DMS79 treated with DMSO at 0.1 percent for 48 hours (cell line): ENCODE measurements around the gene STAG1.
"Not testable (repeated sequence)": the region's sequence is repeated elsewhere in the genome, so short reads cannot be mapped to it uniquely, and the experiment has no call there.

Experiments used
- DNase-seq: peaks from one replicate; lab custom pipeline; 2025; lab: John Stamatoyannopoulos, UW

Gene STAG1

GRCh38 chr3:136745916-136746315, 6.3 kb downstream of the STAG1 start:
- DNase-seq = no peak

GRCh38 chr3:136741063-136741462, 11.1 kb downstream of the STAG1 start:
- DNase-seq = no peak

DNA sequence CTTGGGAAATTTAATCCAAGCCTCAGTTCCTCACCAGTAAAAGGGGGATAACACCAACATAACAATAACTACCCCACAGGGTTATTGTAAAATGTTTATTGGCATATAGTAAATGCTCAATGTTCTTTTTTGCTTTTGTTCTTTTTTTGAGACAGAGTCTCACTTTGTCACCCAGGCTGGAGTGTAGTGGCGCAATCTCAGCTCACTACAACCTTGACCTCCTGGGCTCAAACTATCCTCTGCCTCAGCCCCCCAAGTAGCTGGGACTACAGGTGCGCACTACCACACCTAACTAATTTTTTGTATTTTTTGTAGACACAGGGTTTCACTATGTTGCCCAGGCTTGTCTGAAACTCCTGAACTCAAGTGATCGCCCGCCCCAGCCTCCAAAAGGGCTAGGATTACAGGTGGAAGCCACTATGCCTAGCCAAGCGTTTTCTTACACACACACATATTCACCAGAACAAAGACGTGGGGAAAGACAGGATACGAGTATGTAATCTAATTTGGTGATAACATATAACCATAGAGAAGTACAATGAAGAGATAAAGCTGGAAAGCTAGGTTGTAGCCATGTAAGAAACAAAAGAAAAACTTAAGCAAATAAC, 11.7 kb downstream of the STAG1 start:
- DNase-seq = no peak

DNA sequence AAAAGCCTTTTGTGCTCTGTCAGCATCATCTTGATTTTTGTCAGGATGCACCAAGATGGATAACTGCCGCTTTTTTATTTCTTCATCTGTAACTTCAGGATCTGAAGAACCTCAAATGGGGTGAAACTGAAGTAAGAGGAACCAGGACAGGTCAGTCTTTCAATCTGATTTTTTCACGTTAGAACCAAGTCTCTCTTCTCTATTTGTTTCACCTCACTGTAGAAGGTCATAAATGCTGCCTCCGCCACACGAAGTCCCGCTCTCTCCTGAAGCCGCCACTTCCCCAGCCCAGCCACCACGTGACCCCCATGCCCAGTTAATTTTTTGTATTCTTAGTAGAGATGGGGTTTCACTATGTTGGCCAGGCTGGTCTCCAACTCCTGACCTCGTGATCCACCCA, 15.2 kb downstream of the STAG1 start:
- not testable (repeated sequence) for DNase-seq

DNA sequence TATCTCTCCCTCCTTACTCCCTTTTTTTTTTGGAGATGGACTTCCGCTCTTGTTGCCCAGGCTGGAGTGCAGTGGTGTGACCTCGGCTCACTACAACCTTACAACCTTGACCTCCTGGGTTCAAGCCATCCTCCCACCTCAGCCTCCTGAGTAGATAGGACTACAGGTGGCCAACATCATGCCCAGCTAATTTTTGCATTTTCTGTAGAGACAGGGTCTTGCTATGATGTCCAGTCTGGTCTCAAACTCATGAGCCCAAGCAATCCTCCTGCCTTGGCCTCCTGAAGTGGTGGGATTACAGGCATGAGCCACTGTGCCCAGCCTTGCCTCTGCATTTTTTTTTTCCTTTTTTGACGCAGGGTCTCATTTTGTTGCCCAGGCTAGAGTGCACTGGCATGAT, 17.1 kb downstream of the STAG1 start:
- no peak for DNase-seq

DNA sequence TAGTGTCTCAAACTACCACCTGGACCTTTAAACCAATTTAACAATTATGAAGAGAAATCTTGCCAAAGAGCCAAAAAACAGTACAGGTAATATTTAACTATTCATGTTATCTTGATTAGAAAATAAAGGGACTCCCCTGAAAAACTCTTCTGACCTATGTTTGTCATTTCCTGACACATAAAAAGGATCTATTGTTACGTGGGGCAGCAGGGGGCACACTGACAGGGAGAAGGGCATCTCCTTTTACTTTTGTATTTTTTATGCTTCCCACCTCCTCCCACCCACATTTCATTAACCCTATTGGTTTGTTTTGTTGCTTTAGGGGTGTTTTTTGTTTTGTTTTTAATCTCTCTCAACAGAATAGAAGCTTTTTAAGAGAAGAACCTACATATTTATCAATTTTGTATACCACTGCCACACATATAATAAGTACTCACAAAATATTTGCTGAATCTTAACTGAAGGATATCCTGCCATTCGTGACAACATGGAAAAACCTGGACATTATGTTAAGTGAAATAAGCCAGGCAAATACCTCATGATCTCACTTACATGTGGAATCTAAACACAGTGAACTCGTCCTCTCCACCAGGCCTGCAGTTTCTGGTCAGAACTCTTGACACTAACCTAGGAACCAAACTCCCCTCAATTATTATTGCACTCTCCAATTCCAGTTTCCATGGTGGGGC, 17.7 kb downstream of the STAG1 start:
- DNase-seq = no peak

- DNase-seq = no peak
These were observed 18.8 kb downstream of the STAG1 start for GRCh38 chr3:136733317-136733833.

GRCh38 chr3:136731274-136731884, 20.8 kb downstream of the STAG1 start:
- no peak for DNase-seq

DNA sequence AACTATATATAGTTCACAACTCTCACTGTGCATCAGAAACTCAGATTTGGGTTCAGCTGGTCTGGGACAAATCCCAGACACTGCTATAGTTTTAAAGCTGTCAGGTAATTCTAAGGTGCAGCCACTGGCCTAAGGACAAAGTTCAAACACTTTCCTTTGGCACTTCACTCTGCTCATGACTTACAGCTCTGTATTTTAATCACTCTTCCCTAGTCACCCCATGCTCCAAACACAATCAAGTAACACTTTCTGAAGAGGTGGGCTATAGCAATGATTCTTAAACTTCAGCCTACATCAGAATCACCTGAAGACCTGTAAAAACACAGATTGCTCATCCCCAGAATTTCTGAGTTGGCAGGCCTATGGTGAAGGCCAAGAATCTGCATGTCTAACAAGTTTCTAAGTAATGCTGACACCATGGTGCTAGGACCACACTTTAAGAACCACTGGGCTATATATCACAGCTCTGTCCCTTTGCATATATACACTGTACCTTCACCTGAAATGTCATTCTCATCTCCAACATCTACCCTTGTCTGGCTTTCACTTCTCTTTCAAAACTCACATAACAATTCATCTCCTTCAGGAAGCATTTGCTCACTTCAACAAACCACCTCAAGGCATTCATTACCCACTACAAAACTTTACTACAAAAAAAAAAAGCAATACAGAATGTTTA, 21.4 kb downstream of the STAG1 start:
- DNase-seq = no peak

DNA sequence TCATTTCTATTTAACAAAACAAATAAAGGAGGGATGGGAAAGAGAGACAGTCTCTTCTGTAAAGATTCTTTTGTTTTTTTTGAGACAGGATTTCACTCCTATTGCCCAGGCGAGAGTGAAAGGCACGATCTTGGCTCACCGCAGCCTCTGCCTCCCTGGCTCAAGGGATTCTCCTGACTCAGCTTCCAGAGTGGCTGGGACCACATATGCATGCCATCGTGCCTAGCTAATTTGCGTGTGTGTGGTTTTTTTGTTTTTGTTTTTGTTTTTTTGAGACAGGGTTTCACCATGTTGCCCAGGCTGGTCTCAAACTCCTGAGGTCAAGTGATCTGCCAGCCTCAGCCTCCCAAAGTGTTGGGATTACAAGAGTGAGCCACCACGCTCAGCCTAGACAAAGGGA, 23.3 kb downstream of the STAG1 start:
- no peak for DNase-seq

- no peak for DNase-seq
These were observed 23.7 kb downstream of the STAG1 start for GRCh38 chr3:136728473-136728872.

- no peak for DNase-seq
These were observed 26.7 kb downstream of the STAG1 start for GRCh38 chr3:136725468-136725867.

- not testable (repeated sequence) for DNase-seq
These were observed 29.3 kb downstream of the STAG1 start for GRCh38 chr3:136722916-136723315.

- not testable (repeated sequence) for DNase-seq
These were observed 29.8 kb downstream of the STAG1 start for GRCh38 chr3:136722399-136722798.

GRCh38 chr3:136720091-136720490, 32.1 kb downstream of the STAG1 start:
- DNase-seq = no peak

DNA sequence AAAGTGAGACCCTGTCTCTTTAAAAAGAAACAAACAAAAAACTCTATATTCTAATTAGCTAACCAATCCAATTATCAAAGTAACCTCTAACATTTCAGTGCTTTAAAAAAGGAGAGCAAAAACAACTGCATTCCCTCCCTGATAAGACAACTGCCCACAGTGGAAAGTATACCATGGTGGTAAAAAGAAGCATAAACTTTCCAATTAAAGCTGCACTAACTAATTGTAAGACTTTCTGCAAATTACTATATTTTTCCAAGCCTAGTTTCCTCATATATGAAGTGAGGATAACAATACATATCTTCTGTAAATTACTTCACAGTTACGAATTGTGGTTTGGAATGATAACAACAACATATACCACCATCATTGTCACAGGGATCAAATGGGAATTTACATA, 35.5 kb downstream of the STAG1 start:
- no peak for DNase-seq

GRCh38 chr3:136714020-136714419, 38.2 kb downstream of the STAG1 start:
- no peak for DNase-seq

DNA sequence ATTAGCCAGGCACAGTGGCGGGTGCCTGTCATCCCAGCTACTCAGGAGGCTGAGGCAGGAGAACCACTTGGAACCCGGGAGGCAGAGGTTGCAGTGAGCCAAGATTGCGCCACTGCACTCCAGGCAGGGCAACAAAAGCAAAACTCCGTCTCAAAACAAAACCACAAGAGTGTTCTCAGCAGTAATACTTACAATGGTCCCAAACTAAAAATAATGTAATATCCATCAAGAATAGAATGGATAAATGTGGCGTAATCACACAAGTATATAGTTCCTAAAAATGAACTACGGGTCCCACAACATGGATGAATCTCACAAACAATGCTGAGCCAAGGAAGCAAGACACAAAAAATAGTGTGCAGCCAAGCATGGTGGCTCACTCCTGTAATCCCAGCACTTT, 39.2 kb downstream of the STAG1 start:
- DNase-seq = no peak

GRCh38 chr3:136711888-136712287, 40.3 kb downstream of the STAG1 start:
- DNase-seq = not testable (repeated sequence)

GRCh38 chr3:136711277-136711676, 40.9 kb downstream of the STAG1 start:
- DNase-seq = no peak

DNA sequence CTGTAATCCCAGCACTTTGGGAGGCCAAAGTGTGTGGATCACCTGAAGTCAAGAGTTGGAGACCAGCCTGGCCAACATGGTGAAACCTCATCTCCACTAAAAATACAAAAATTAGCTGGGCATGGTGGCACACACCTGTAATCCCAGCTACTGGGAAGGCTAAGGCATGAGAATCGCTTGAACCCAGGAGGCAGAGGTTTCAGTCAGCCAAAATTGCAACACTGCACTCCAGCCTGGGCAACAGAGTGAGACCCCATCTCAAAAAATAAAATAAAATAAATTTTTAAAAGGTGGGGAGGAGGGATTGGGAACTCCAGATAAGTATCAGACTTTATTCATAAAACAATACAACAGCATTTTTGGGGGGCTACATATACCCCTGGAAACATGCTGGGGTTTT, 42.4 kb downstream of the STAG1 start:
- not testable (repeated sequence) for DNase-seq

DNA sequence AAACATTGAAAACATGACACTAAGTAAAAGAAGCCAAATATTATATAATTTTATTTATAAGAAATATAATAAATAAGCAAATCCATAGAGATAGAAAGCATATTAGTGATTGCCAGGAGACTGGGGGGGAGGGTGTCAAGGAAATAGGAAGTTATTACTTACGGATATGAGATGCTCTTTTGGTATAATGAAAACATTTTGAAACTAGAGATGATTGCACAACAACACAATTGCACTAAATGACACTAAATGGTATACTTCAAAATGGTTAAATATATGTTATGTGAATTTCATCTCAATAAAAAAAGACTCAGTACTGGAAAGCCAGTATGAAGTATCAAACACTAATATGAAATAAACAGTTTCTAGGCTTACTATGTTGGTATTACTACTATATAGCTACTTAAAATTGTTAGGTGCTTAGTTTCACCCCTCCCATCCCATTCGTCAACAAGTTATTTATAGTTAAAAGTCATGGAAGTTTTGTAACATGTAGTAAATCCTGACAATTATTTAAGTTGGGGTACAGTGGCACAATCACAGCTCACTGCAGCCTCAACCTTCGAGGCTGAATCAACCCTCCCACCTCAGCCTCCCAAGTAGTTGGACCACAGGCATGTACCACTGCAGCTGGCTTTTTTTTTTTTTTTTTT, 43.7 kb downstream of the STAG1 start:
- DNase-seq = no peak
